ENCODE results near the gene ATP6V1F.

ATP6V1F gene

GRCh38 chr7:128869944-128870285, 7.3 kb downstream of the ATP6V1F start:
- in situ Hi-C loops (cut with HindIII; ENCODE audit: low pct_unique_long_range_greater_than_20kb, low sequenced_read_pairs), result no loop called here
- DNase-seq (ENCODE audit: low read depth in 1 of 2, low spot score in 1 of 2), result no peak
- TF ChIP-seq JUND (IDR thresholded peaks at IDR 0.05; ENCODE audit: low read depth), result no peak

- no peak for DNase-seq (ENCODE audit: low read depth in 1 of 2, low spot score in 1 of 2)
- in situ Hi-C loops (cut with HindIII; ENCODE audit: low pct_unique_long_range_greater_than_20kb, low sequenced_read_pairs), result no loop called here
- TF ChIP-seq JUND (IDR thresholded peaks at IDR 0.05; ENCODE audit: low read depth), result no peak
Measured at GRCh38 chr7:128871050-128871449, 8.4 kb downstream of the ATP6V1F start.

GRCh38 chr7:128872394-128872824, 9.8 kb downstream of the ATP6V1F start:
- TF ChIP-seq JUND (IDR thresholded peaks at IDR 0.05; ENCODE audit: low read depth), result no peak
- in situ Hi-C loops (cut with HindIII; ENCODE audit: low pct_unique_long_range_greater_than_20kb, low sequenced_read_pairs), result no loop called here
- peak in 1 of 2 experiments; percentile 39 for DNase-seq (ENCODE audit: low read depth in 1 of 2, low spot score in 1 of 2)

- DNase-seq (ENCODE audit: low read depth in 1 of 2, low spot score in 1 of 2), result no peak
- no peak for TF ChIP-seq JUND (IDR thresholded peaks at IDR 0.05; ENCODE audit: low read depth)
- in situ Hi-C loops (cut with HindIII; ENCODE audit: low pct_unique_long_range_greater_than_20kb, low sequenced_read_pairs), result no loop called here
Measured at GRCh38 chr7:128873234-128873633, 10.6 kb downstream of the ATP6V1F start.

- no peak for TF ChIP-seq JUND (IDR thresholded peaks at IDR 0.05; ENCODE audit: low read depth)
- no peak for DNase-seq (ENCODE audit: low read depth in 1 of 2, low spot score in 1 of 2)
- in situ Hi-C loops (cut with HindIII; ENCODE audit: low pct_unique_long_range_greater_than_20kb, low sequenced_read_pairs), result no loop called here
Measured at GRCh38 chr7:128874140-128875031, 11.7 kb downstream of the ATP6V1F start.

- no peak for TF ChIP-seq JUND (IDR thresholded peaks at IDR 0.05; ENCODE audit: low read depth)
- no peak for DNase-seq (ENCODE audit: low read depth in 1 of 2, low spot score in 1 of 2)
- in situ Hi-C loops (cut with HindIII; ENCODE audit: low pct_unique_long_range_greater_than_20kb, low sequenced_read_pairs), result no loop called here
Measured at GRCh38 chr7:128875523-128875948, 12.9 kb downstream of the ATP6V1F start.

- in situ Hi-C loops (cut with HindIII; ENCODE audit: low pct_unique_long_range_greater_than_20kb, low sequenced_read_pairs), result no loop called here
- no peak for TF ChIP-seq JUND (IDR thresholded peaks at IDR 0.05; ENCODE audit: low read depth)
- DNase-seq (ENCODE audit: low read depth in 1 of 2, low spot score in 1 of 2), result no peak
Measured at GRCh38 chr7:128876127-128876526, 13.5 kb downstream of the ATP6V1F start.

GRCh38 chr7:128876586-128876977, 13.9 kb downstream of the ATP6V1F start:
- TF ChIP-seq JUND (IDR thresholded peaks at IDR 0.05; ENCODE audit: low read depth), result no peak
- DNase-seq (ENCODE audit: low read depth in 1 of 2, low spot score in 1 of 2), result no peak
- in situ Hi-C loops (cut with HindIII; ENCODE audit: low pct_unique_long_range_greater_than_20kb, low sequenced_read_pairs), result no loop called here

- in situ Hi-C loops (cut with HindIII; ENCODE audit: low pct_unique_long_range_greater_than_20kb, low sequenced_read_pairs), result no loop called here
Measured at GRCh38 chr7:128876978-128877755, 14.5 kb downstream of the ATP6V1F start.

GRCh38 chr7:128877756-128878120, 15.1 kb downstream of the ATP6V1F start:
- DNase-seq (ENCODE audit: low read depth in 1 of 2, low spot score in 1 of 2), result no peak
- in situ Hi-C loops (cut with HindIII; ENCODE audit: low pct_unique_long_range_greater_than_20kb, low sequenced_read_pairs), result no loop called here

More at GRCh38 chr7:128876978-128877755, 14.5 kb downstream of the ATP6V1F start:
- DNase-seq (ENCODE audit: low read depth in 1 of 2, low spot score in 1 of 2), result no peak
- no peak for TF ChIP-seq JUND (IDR thresholded peaks at IDR 0.05; ENCODE audit: low read depth)

GRCh38 chr7:128878226-128879105, 15.8 kb downstream of the ATP6V1F start:
- in situ Hi-C loops (cut with HindIII; ENCODE audit: low pct_unique_long_range_greater_than_20kb, low sequenced_read_pairs), result no loop called here
- no peak for DNase-seq (ENCODE audit: low read depth in 1 of 2, low spot score in 1 of 2)
- TF ChIP-seq JUND (IDR thresholded peaks at IDR 0.05; ENCODE audit: low read depth), result no peak

More at GRCh38 chr7:128877756-128878120, 15.1 kb downstream of the ATP6V1F start:
- no peak for TF ChIP-seq JUND (IDR thresholded peaks at IDR 0.05; ENCODE audit: low read depth)

GRCh38 chr7:128879461-128879938, 16.8 kb downstream of the ATP6V1F start:
- DNase-seq (ENCODE audit: low read depth in 1 of 2, low spot score in 1 of 2), result no peak
- in situ Hi-C loops (cut with HindIII; ENCODE audit: low pct_unique_long_range_greater_than_20kb, low sequenced_read_pairs), result no loop called here
- no peak for TF ChIP-seq JUND (IDR thresholded peaks at IDR 0.05; ENCODE audit: low read depth)

Data from T47D (cell line).